ENCODE measurements around the gene POU6F2.

- no peak for TF ChIP-seq POLR2AphosphoS5 (IDR thresholded peaks at IDR 0.05)
- no peak for TF ChIP-seq CTCF (IDR thresholded peaks at IDR 0.05)
Measured at GRCh38 chr7:39430441-39430840, 452.7 kb downstream of the POU6F2 start.

Data from suprapubic skin (tissue), 3 donors.